LNCaP clone FGC (cell line): ENCODE measurements around the gene MYRIP.
"Not testable (repeated sequence)": the region's sequence is repeated elsewhere in the genome, so short reads cannot be mapped to it uniquely, and the experiment has no call there.

Experiments used
- DNase-seq: peaks from one replicate; pipeline ENCODE4 v3.0.0-alpha.2; 2011; ENCODE audit warnings: low read depth
- H3K4me3 ChIP-seq: 2 replicates; pipeline ENCODE4 v1.5.1; 2011; ENCODE audit warnings: mild to moderate bottlenecking, low read depth, low read length, control low read depth
- CTCF ChIP-seq: IDR thresholded peaks from 2 replicates; pipeline ENCODE4 v1.5.1; 2012; ENCODE audit warnings: mild to moderate bottlenecking; ENCODE audit not compliant: control insufficient read depth, insufficient read depth; ENCODE audit errors: extremely low read depth

The MYRIP gene

GRCh38 chr3:39814007-39814406 lies 4.6 kb downstream of the MYRIP start:
- no peak for TF ChIP-seq CTCF
- H3K4me3 ChIP-seq, result no peak overlapping the region
- DNase-seq, result peak; percentile 69

GRCh38 chr3:39819899-39820298 lies 10.5 kb downstream of the MYRIP start:
- no peak overlapping the region for H3K4me3 ChIP-seq
- TF ChIP-seq CTCF, result no peak
- no peak for DNase-seq

GRCh38 chr3:39833764-39834163 lies 24.4 kb downstream of the MYRIP start:
- H3K4me3 ChIP-seq, DNase-seq: not testable (repeated sequence)

GRCh38 chr3:39839484-39839883 lies 30.1 kb downstream of the MYRIP start:
- peak overlapping the region; percentile 18; the same call in 1 of the 2 replicates for H3K4me3 ChIP-seq
- TF ChIP-seq CTCF, result no peak
- DNase-seq, result peak; percentile 82

GRCh38 chr3:39843440-39843839 lies 34.0 kb downstream of the MYRIP start:
- H3K4me3 ChIP-seq, result no peak overlapping the region
- DNase-seq, result no peak
- no peak for TF ChIP-seq CTCF

GRCh38 chr3:39848365-39848764 lies 39.0 kb downstream of the MYRIP start:
- H3K4me3 ChIP-seq, result no peak overlapping the region
- DNase-seq, result no peak
- TF ChIP-seq CTCF, result no peak

- no peak for TF ChIP-seq CTCF
- DNase-seq, result peak; percentile 42
- H3K4me3 ChIP-seq, result peak overlapping the region; percentile 7
Observed at GRCh38 chr3:39849992-39850715, 40.7 kb downstream of the MYRIP start.
